H1 (cell line): ENCODE measurements around the gene DSG2. TPM values are rescaled to one million over a fixed set of nuclear protein-coding genes. Genes with fewer than 3 reads are reported as not detected.

ENCODE experiments used
- NRF1 ChIP-seq: IDR thresholded peaks from 2 replicates; pipeline ENCODE4 v1.6.1; 2011; ENCODE audit warnings: mild to moderate bottlenecking, low read depth, low read length, improper control_type of control experiment
- SP2 ChIP-seq: IDR thresholded peaks from 2 replicates; pipeline ENCODE4 v1.6.1; 2012; ENCODE audit warnings: mild to moderate bottlenecking, low read length, inconsistent platforms
- SP4 ChIP-seq: IDR thresholded peaks from 2 replicates; pipeline ENCODE4 v1.6.1; 2012; ENCODE audit warnings: low read length, inconsistent platforms
- ZNF274 ChIP-seq: IDR thresholded peaks from 2 replicates; pipeline ENCODE4 v1.7.0; 2012; ENCODE audit warnings: low read length, borderline replicate concordance; ENCODE audit errors: extremely low read depth
- polyA plus RNA-seq, 7 experiments: library from polyadenylated mRNA; depleted of rRNA in 3 of 7; stranded (reverse) in 5 of 7; unstranded in 2 of 7; fragments of >200 nt in 5 of 7; fragments of 200-250 nt in 2 of 7; gene quantifications; 1 replicate in 5 of 7; 2 replicates in 1 of 7; 4 replicates in 1 of 7; pipeline versions ENCODE4 v1.2.1 to v1.2.3, GENCODE V29; 2011 to 2013; ENCODE audit warnings: missing spikeins in 2 of 7, mixed read lengths in 2 of 7
- total RNA-seq: library from RNA; stranded (reverse); fragmentation: NEBNext Ultra II Directional; extraction: Animal tissue kit (Norgen Biotek cat#: 25700); gene quantifications from 2 replicates; pipeline ENCODE4 v1.2.1, GENCODE V29; 2021
- TF ChIP-seq, protein P1 (sequence below): IDR thresholded peaks from 2 replicates; pipeline ENCODE4 v1.6.1; 2012; ENCODE audit warnings: inconsistent platforms

Gene DSG2
- total and polyA plus RNA-seq, 2 of the 8 experiments (the other 6 are each of a cell fraction or from before 2014, with no cell fraction given): 60.1 to 144 TPM

DNA sequence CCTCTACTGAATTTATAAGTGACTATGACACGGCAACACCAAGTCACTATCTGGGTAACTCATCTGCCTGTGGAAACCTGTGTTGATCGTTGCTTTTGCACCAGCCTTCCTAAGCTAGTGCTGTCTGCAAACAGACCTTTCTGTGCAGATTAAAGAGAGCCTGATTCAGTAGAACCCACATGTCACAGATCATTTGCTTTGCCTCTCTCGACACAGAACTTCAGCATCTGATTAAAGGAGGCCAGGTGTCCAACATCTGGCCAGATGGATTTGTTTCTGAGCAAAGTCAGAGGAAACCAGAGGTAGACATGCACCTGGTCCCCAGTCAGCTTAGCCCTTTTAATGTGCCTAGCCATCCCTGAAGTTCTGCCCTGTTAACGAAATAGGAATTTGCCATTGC is 78.7 kb downstream of the DSG2 start (continued):
- TF ChIP-seq ZNF274: no peak
- TF ChIP-seq, protein P1, sequence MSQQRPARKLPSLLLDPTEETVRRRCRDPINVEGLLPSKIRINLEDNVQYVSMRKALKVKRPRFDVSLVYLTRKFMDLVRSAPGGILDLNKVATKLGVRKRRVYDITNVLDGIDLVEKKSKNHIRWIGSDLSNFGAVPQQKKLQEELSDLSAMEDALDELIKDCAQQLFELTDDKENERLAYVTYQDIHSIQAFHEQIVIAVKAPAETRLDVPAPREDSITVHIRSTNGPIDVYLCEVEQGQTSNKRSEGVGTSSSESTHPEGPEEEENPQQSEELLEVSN: no peak
- TF ChIP-seq SP4: no peak
- no peak for TF ChIP-seq NRF1
- TF ChIP-seq SP2: no peak
